ENCODE results near the gene NFE2L2.
"Not testable (repeated sequence)": the region's sequence is repeated elsewhere in the genome, so short reads cannot be mapped to it uniquely, and the experiment has no call there.

The NFE2L2 gene

DNA sequence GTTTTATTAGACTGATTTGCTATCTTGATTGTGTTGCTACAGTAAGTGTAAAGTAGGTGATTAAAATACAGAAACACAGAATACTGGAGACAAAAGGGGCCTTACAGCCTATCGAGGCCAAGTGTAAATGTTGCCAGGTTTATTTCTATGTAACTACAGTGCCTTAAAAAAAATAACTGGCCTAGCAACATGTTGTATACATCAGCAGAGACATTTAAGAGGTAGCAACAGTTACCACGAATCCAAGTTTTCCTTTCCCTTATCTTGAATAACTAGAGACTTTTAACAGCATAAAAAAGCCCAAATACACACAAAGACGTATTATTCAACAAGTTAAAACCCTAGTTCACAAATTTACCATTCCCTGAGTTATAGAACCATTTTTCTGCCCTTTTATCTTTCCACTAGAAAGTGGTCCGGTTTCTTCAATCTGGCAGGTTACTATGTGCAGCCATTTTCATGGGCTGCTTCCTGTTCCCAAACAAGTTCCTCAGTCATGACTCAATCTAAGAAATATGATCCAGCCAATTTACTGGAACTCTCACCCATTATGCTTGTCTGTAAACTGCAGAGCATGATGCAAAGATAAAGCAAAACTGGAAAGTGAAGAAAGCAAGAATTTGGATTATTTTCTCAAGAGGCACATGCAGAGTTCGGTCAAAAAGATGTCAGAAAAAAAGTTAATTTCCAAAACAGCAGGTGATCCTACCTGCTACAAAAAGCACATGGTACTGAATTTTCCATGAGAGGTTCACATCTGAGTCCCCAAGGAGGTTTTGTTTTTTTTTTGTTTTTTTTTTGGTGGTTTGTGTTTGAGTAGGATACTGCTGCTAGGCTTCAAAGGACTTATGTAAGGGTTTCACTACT is 22.2 kb downstream of the NFE2L2 start:
- peak overlapping the region; percentile 13; the same call in 1 of the 2 replicates for H3K4me3 ChIP-seq (ENCODE audit: low read length)

DNA sequence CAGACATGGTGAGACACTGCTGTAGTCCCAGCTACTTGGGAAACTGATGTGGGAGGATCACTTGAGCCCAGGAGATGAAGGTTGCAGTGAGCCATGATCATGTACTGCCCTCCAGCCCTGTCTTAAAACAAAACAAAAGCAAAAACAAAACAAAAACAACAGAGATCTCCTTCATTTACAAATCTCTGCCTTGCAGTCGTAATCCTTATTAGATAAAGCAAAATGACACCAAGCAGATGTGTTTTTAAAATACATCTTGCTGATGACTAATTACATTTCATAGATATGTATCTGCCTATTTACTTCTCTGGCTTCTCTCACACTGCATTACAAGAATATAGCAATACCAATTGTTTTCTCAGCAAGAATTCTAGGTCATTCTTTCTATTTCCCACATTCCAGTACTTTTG is 22.8 kb downstream of the NFE2L2 start:
- H3K4me3 ChIP-seq (ENCODE audit: low read length) = no peak overlapping the region
- no peak for TF ChIP-seq ZNF274 (IDR thresholded peaks at IDR 0.05; ENCODE audit: low read depth, low read length)

More for the DNA sequence above, 22.2 kb downstream of the NFE2L2 start:
- no peak for TF ChIP-seq ZNF274 (IDR thresholded peaks at IDR 0.05; ENCODE audit: low read depth, low read length)

DNA sequence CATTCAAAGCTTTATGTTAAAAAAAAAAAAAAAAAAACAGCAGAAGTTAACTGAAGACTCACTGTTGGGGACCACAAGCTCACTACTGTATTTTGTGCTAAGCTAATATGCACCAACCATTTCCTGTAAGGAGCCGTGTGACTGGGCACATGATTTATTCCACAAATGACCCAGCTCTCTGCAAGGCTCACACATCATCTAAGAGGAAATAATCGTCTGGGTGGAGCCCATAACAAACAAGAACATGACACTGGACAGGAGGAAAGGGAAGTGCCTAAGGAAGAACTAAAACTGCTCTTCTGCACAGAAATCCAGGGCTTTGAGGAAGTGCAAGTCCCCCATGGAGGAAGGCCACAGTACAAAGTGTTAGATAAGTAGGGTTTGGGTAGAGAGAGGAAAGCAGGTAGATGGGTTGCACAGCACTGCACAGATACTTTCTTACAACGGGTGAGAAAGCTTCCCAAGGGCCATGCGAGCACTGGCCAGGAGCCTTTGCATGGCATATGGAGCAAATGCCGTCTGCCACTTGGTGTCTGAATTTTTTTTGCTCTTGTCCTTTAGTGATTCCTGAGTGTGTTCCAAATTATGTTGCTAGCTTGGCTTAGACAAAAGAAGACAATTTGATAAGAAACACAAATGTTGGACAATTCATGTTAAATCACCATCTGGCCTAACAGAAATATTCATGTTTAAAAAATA is 24.4 kb downstream of the NFE2L2 start:
- no peak for TF ChIP-seq ZNF274 (IDR thresholded peaks at IDR 0.05; ENCODE audit: low read depth, low read length)
- no peak overlapping the region; the same call in 1 of the 2 replicates for H3K4me3 ChIP-seq (ENCODE audit: low read length)

DNA sequence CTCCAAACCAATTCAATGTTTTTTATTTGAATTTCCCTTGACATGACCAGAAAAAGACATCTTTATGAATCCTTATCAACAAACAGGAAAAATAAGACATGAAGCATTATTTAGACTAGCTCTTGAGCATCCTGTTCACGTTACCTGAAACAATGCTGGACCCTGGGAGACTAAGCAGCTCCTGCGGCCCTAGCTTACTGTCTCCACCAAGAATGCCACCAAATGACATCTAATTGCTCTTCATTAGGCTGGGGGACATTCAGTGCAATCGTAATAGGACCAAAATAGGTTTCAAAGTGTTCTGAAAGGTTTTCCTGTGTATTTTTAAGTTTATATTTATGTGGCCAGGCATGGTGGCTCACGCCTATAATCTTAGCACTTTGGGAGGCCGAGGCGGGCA is 25.5 kb downstream of the NFE2L2 start:
- TF ChIP-seq ZNF274 (IDR thresholded peaks at IDR 0.05; ENCODE audit: low read depth, low read length) = no peak
- H3K4me3 ChIP-seq (ENCODE audit: low read length) = no peak overlapping the region

DNA sequence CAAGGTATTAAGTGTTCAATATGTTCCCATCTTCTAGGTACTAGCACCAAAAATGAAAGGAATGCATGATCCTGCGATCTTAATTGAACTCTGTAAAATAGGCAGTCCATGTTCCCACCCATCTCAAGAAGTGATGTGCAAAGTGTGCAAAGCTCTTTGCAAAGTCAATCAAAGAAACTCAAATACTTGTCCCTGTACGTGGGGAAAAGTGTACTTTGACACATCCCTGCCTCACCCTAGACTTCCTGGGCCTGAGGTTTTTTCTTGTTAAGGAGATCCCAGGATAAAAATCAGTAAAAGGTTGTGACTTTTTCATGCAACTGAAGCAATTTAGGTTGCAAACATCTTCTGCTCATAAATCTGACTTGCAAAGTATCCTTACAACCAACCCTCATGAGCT is 26.6 kb downstream of the NFE2L2 start:
- TF ChIP-seq ZNF274 (IDR thresholded peaks at IDR 0.05; ENCODE audit: low read depth, low read length) = no peak
- H3K4me3 ChIP-seq (ENCODE audit: low read length) = no peak overlapping the region

DNA sequence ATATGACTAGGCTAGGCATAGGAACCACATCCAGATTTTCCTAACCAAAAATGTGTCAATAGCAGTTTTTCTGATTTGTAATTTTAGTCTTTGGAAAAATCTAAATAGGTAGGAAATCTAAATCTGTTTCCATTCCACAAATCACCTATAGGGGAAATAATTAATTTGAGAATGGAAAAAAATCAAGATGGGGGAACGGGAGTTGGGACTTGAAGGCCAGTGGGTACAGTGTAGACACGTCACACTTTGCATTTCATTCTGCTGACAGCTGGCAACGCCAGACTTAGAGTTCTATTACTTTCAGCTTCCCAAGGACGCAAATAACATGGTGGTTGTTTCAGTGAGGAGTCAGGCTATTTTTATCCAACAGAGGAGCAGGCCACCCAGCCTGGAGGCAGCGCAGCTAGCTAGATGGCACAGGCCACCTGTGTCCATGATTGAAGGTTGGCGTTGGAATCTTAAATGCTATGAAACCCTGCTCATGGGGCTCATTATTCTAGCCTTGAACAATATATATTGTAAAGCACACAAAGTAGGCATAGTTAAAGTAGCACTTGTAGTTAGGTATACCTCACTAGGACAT is 28.6 kb downstream of the NFE2L2 start:
- H3K4me3 ChIP-seq (ENCODE audit: low read length) = no peak overlapping the region
- TF ChIP-seq ZNF274 (IDR thresholded peaks at IDR 0.05; ENCODE audit: low read depth, low read length) = no peak

DNA sequence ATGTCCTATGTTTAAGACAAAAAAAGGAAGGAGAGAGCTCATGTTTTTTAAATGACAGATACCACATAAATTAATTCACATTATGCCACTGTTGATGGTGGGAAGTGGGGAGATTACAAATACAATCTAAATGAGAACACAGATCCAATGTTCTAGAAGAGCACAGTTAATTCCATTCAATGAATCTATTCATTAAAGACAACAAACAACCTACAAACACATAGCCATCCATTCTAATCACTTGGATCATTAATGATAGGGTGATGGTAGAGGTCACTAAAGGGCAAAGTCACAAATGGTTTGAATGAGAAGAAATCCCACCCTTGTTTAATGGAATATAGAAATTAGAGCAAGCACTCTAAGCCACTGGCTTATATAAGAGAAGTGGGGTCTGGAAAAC is 30.3 kb downstream of the NFE2L2 start:
- TF ChIP-seq ZNF274 (IDR thresholded peaks at IDR 0.05; ENCODE audit: low read depth, low read length) = no peak
- H3K4me3 ChIP-seq (ENCODE audit: low read length) = no peak overlapping the region

DNA sequence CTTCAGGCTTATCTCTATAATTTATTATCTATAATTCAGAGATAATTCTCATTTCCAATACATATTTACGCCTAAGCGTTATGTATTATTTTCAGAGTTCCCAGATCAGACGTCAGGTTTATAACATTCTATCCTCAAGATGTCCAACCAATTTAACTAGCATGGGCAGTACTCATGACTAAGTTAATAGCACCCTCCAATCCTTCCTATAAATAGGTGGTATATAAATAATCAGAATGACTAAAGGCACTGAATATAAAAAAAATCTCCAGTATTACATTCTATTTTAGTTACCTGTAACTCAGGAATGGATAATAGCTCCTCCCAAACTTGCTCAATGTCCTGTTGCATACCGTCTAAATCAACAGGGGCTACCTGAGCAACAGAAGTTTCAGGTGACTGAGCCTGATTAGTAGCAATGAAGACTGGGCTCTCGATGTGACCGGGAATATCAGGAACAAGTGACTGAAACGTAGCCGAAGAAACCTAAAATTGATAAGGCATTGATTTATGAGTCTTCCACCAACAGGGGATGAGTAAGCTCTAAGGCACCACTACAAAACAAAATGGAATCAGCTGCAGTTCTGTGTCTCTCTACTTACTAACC is 32.3 kb downstream of the NFE2L2 start:
- no peak for TF ChIP-seq ZNF274 (IDR thresholded peaks at IDR 0.05; ENCODE audit: low read depth, low read length)
- H3K4me3 ChIP-seq (ENCODE audit: low read length) = no peak overlapping the region

DNA sequence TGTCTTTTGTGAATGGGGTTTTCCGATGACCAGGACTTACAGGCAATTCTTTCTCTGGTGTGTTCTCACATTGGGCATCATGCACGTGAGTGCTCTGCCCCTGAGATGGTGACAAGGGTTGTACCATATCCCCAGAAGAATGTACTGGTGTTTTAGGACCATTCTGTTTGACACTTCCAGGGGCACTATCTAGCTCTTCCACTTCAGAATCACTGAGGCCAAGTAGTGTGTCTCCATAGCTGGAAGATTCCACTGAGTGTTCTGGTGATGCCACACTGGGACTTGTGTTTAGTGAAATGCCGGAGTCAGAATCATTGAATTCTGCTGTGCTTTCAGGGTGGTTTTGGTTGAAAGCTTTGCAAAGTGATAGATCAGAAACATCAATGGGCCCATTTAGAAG is 33.3 kb downstream of the NFE2L2 start:
- no peak overlapping the region for H3K4me3 ChIP-seq (ENCODE audit: low read length)
- TF ChIP-seq ZNF274 (IDR thresholded peaks at IDR 0.05; ENCODE audit: low read depth, low read length) = no peak

DNA sequence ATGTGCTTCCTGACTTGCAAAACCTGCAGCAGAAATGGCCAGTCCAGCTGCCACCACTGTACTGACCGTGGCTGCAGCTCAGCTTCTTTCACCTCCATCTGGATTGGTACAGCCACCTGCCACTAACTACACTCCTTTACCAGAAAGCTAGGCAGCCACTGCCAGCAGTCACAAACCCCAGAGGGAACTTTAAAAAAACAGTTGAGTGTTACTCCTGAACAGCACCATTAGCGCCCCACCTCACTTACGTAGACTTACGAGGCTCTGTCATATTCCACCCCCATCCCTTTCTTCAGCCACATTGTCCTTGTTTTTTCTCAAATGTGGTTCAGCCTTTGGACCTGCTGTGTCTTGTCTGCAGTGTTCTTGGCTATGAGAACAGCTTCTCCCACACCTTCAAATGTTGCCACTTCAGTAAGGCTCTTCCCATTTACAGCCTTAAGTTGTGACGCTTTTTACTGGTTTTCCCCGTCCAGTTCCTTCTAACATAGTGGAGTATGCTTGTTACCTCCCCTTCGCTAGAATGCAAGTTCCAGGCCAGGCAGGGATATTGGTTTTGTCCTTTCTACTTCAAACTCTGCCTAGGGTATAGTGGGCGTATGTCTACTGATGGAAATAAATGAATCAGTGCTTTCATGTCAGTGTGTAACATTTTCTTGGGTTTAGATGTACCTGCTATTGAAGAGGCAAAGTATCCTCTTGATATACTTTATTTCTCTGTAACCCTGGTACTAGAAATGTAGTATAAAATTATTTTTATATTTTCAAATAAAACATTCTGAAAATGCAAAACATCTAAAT is 34.9 kb downstream of the NFE2L2 start:
- TF ChIP-seq ZNF274 (IDR thresholded peaks at IDR 0.05; ENCODE audit: low read depth, low read length) = no peak
- H3K4me3 ChIP-seq (ENCODE audit: low read length) = no peak overlapping the region

DNA sequence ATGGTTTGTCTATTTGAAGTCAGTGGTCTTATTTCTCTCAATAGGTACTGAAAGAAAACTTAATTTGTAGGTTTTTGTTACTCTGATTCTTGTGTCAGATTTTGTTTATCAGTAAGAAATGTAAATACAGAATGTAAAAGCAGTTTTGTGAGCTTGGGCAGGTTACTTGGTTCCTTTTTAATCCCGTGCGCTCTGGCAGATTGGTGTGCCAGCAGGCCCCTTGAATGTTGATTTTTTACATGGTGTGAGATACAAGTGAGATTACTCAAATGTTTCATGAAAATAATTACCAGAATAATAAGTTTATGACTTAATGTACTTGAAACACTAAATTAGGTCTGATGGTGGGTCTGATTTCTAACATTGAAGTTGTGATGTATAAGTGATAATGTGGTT is 38.6 kb downstream of the NFE2L2 start:
- TF ChIP-seq ZNF274 (IDR thresholded peaks at IDR 0.05; ENCODE audit: low read depth, low read length) = no peak
- no peak overlapping the region for H3K4me3 ChIP-seq (ENCODE audit: low read length)

DNA sequence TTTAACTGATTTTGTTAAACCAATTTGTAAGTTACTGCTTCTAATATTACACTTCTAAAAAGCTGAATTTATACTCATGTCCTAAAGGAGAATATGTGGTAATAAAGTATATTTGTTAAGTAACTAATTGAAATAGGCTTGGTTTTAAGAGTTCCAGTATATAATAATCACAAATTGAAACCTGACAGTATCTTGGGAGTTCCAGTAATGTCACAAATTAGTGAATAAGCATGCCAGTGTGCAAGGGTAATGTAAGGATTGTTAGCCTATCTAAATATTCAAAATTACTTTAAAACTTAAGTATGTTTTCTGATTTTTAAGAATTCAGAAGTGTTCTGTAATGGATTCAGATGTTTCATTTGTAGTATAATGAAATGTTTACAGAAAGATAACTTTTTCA is 41.1 kb downstream of the NFE2L2 start:
- not testable (repeated sequence) for H3K4me3 ChIP-seq (ENCODE audit: low read length)

DNA sequence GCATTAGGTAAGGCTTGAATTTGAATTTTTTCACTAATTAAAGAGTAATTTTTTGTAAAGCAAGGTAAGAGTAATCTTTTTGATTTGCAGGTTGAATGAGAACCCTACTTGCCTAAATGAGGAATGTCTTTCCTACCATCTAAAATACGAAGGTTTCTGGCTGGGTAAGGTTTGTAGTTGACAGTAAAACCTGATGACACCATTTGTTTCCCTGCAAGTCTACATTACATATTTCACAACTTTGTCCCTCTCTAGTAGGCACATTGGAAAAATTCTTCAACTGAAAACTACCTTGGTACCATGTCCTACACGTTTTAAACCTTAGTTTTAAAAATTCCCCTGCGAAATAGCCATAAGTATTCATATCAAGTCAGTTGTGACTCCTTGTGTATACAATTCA is 42.6 kb downstream of the NFE2L2 start:
- no peak overlapping the region for H3K4me3 ChIP-seq (ENCODE audit: low read length)
- no peak for TF ChIP-seq ZNF274 (IDR thresholded peaks at IDR 0.05; ENCODE audit: low read depth, low read length)

DNA sequence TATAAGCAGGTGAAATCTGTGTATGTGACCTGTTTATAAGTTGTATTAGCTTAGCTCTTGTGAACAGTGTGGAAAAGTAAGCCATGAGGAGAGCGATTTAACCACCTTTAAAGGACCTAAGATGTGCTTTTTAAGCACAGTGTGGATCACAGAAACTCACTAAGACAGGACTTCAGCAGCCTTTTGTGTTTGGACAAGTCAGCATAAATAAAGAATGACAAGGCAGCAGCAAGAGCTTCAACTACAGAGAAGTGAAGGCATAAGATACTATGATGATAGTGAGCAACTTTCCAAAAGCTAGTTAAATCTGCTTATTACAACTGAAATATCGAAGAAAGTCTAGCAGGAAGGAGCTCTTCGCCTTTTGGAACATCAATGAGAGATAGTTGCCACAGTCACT is 43.0 kb downstream of the NFE2L2 start:
- no peak for TF ChIP-seq ZNF274 (IDR thresholded peaks at IDR 0.05; ENCODE audit: low read depth, low read length)
- no peak overlapping the region for H3K4me3 ChIP-seq (ENCODE audit: low read length)

DNA sequence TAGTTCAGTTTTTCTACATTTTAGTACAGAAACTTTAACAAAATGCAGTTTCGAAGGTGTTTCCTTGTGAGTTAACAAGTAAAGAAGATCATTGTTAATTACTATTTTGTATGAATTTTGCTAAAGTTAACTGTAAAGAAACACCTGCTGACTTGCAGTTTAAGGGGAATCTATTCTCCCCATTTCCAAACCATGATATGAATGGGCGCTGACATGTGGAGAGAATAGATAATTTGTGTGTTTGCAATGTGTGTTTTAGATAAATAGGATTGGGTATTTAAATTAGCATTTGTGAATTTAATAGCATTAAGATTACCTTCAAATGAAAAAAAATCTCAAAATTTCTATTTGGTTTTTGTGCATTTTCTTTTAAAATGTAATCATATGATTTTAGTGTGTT is 44.7 kb downstream of the NFE2L2 start:
- H3K4me3 ChIP-seq (ENCODE audit: low read length) = not testable (repeated sequence)

Measured in GM08714 (cell line).